ENCODE results near the gene DLX1.
"Not testable (repeated sequence)": the region's sequence is repeated elsewhere in the genome, so short reads cannot be mapped to it uniquely, and the experiment has no call there.

DNA sequence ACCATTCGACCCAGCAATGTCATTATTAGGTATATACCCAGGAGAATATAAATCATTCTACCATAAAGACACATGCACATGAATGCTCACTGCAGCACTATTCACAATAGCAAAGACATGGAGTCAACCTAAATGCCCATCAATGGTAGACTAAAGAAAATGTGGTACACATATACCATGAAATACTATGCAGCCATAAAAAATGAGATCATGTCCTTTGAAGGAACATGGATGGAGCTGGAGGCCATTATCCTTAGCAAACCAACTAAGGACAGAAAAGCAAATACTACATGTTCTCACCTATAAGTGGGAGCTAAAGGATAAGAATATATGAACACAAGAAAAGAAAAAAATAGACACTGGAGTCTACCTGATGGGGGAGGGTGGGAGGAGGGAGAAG is 53.4 kb downstream of the DLX1 start:
- TF ChIP-seq, protein P1, sequence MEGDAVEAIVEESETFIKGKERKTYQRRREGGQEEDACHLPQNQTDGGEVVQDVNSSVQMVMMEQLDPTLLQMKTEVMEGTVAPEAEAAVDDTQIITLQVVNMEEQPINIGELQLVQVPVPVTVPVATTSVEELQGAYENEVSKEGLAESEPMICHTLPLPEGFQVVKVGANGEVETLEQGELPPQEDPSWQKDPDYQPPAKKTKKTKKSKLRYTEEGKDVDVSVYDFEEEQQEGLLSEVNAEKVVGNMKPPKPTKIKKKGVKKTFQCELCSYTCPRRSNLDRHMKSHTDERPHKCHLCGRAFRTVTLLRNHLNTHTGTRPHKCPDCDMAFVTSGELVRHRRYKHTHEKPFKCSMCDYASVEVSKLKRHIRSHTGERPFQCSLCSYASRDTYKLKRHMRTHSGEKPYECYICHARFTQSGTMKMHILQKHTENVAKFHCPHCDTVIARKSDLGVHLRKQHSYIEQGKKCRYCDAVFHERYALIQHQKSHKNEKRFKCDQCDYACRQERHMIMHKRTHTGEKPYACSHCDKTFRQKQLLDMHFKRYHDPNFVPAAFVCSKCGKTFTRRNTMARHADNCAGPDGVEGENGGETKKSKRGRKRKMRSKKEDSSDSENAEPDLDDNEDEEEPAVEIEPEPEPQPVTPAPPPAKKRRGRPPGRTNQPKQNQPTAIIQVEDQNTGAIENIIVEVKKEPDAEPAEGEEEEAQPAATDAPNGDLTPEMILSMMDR (IDR thresholded peaks at IDR 0.05), result not testable (repeated sequence)
- TF ChIP-seq SIN3A (IDR thresholded peaks at IDR 0.05; ENCODE audit: borderline replicate concordance, insufficient read depth, low read depth, low read length); POLR2AphosphoS5 (IDR thresholded peaks at IDR 0.05; ENCODE audit: low read depth, low read length): not testable (repeated sequence)
- TF ChIP-seq, protein P2, sequence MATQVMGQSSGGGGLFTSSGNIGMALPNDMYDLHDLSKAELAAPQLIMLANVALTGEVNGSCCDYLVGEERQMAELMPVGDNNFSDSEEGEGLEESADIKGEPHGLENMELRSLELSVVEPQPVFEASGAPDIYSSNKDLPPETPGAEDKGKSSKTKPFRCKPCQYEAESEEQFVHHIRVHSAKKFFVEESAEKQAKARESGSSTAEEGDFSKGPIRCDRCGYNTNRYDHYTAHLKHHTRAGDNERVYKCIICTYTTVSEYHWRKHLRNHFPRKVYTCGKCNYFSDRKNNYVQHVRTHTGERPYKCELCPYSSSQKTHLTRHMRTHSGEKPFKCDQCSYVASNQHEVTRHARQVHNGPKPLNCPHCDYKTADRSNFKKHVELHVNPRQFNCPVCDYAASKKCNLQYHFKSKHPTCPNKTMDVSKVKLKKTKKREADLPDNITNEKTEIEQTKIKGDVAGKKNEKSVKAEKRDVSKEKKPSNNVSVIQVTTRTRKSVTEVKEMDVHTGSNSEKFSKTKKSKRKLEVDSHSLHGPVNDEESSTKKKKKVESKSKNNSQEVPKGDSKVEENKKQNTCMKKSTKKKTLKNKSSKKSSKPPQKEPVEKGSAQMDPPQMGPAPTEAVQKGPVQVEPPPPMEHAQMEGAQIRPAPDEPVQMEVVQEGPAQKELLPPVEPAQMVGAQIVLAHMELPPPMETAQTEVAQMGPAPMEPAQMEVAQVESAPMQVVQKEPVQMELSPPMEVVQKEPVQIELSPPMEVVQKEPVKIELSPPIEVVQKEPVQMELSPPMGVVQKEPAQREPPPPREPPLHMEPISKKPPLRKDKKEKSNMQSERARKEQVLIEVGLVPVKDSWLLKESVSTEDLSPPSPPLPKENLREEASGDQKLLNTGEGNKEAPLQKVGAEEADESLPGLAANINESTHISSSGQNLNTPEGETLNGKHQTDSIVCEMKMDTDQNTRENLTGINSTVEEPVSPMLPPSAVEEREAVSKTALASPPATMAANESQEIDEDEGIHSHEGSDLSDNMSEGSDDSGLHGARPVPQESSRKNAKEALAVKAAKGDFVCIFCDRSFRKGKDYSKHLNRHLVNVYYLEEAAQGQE (IDR thresholded peaks at IDR 0.05; ENCODE audit: insufficient read depth in 1 of 2, low read depth in 2 of 2, low read length in 1 of 2), result not testable (repeated sequence)

Data from Panc1 (cell line).